Measurements from ENCODE around the gene RNF150.
A peak's percentile ranks its signal among the peaks of the same experiment; 100 is the strongest.

The RNF150 gene

DNA sequence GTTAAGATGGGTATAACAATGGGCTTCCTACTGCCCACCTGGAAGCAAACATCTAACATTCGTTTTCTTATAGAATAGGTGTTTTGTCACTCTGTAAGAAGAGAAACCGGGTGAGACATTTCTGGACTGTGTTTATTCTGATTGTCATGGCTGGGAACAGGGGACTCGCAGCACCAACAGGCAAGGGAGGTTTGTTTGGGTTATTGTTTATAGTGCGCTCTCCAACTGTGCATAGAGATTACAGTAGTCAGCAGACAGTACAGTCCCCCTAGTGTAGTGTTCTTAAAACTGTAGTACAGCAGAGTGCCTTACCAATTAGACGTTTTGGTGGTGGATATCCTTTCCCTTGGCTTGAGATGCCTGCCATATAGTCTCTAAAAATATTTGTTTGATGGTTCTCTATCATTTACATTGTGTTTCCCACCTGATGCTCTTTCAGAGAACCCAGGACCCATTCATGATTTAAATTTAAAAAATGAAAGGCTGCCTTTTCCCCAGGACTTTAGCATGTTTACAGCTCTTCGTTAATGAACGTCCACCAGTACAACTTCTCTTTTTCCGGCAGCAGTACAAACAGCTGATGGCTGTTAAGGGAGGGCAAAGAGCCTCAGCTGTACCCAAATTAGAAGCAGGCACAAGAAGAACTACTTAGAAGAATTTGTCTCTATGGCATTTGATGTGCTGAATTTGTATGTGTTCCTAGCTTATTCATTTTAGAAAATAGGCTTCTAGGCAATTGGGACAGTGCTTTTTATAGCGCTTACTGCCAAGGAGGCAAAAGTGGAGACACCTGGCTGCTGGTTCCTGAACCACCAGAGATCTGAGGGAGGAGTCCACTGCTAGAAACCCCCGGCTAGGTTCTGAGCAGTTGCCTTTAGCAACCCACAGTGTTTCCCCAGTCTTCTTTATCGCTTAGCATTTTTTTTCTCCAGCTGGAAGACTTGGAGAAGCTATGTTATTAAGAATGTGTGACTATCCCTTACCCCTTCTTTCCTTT is 1.0 kb upstream of the RNF150 start:
- peaks cover 33% of the 10 kb centered on the region for H3K4me1 Mint-ChIP-seq
- TF ChIP-seq, protein P1, sequence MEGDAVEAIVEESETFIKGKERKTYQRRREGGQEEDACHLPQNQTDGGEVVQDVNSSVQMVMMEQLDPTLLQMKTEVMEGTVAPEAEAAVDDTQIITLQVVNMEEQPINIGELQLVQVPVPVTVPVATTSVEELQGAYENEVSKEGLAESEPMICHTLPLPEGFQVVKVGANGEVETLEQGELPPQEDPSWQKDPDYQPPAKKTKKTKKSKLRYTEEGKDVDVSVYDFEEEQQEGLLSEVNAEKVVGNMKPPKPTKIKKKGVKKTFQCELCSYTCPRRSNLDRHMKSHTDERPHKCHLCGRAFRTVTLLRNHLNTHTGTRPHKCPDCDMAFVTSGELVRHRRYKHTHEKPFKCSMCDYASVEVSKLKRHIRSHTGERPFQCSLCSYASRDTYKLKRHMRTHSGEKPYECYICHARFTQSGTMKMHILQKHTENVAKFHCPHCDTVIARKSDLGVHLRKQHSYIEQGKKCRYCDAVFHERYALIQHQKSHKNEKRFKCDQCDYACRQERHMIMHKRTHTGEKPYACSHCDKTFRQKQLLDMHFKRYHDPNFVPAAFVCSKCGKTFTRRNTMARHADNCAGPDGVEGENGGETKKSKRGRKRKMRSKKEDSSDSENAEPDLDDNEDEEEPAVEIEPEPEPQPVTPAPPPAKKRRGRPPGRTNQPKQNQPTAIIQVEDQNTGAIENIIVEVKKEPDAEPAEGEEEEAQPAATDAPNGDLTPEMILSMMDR (IDR thresholded peaks at IDR 0.05): no peak
- DNase-seq: no peak
- no peaks in the 10 kb centered on the region for H3K36me3 Mint-ChIP-seq (ENCODE audit: low read depth)
- H3K27me3 Mint-ChIP-seq (ENCODE audit: low read depth, poor library complexity): peaks cover 59% of the 10 kb centered on the region
- H3K4me3 Mint-ChIP-seq: peak overlapping the region; percentile 96
- H3K9me3 Mint-ChIP-seq: no peaks in the 10 kb centered on the region
- H3K27ac Mint-ChIP-seq: no peak overlapping the region

DNA sequence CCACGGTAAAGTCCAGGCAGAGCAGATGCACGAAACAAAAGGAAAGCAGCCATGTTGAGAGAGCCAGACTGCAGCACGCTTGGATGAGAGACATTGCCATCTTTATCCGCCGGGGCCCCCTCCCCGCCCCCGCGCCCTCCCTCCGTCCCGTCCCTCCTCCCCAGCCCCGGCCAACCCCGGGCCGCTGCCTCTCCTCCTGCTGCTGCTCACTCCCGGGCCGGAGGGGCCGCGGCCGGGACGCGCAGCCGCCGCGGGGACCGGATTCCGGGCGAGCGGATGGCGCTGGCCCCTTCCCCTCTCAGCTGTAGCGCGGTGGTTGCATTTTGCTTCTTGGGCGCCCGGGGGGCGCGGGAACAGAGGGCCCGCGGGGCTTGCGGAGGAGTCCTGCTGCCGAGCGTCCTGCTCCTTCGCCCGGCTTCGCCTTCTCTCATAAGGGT is 542 bp downstream of the RNF150 start:
- Mint-ChIP-seq H3K36me3 (ENCODE audit: low read depth) (no peaks in the 10 kb centered on the region), H3K27ac (no peak overlapping the region), H3K9me3 (no peaks in the 10 kb centered on the region), H3K27me3 (ENCODE audit: low read depth, poor library complexity) (peaks cover 57% of the 10 kb centered on the region), H3K4me3 (peak overlapping the region; percentile 96), H3K4me1 (peaks cover 35% of the 10 kb centered on the region)
- TF ChIP-seq, protein P1 (IDR thresholded peaks at IDR 0.05): no peak
- peak; percentile 67 for DNase-seq

DNA sequence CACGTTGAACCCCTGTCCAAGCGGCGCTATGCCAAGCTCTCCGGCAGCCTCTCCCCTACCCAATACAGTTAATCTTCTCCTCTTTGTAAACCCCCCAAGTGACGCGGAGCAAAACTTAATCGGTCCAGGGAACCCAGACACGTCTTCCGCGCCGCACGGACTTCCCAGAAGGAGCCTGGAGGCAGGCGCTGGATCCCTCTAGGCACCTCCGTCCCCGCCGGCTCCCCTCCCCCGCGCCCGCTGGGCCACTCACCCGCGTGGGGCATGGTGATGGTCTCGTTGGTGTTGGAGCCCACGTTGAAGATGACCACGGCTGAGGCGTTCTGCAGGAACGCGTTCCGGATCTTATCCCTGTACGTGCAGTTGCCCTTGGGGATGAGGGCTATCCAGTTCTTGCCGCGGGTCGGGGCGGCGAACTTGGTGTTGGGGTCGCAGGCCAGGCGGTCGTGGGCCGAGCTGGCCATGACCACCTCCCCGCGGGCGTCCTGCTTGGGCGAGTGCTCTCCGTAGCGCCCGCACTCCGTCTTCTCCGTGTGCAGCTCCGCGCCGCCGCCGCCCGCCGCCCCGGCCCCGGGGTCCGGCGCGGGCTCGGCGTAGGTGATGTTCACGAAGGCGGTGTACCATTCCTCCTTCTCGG is 1.1 kb downstream of the RNF150 start:
- Mint-ChIP-seq H3K27ac (no peak overlapping the region), H3K4me1 (peaks cover 35% of the 10 kb centered on the region), H3K4me3 (peak overlapping the region; percentile 96), H3K9me3 (no peaks in the 10 kb centered on the region), H3K36me3 (ENCODE audit: low read depth) (no peaks in the 10 kb centered on the region), H3K27me3 (ENCODE audit: low read depth, poor library complexity) (peaks cover 52% of the 10 kb centered on the region)
- peak; percentile 54 for DNase-seq
- TF ChIP-seq, protein P1 (IDR thresholded peaks at IDR 0.05): no peak

DNA sequence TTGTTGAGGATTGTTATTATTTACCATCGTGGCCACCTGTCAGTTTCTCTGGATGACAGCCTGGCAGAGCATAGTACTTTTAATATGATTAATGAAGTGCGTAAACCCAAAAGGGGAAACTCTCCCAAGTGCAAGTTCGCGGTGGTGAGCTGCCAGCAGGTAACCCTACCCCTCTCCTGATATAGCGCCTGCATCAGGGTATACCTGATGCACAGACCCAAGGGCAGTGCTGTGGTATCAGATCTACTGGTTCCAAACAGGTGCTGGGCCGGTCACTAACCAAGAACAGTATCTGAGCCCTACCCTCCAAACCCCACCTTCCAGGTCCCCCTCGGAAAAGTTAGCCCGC is 1.6 kb downstream of the RNF150 start:
- TF ChIP-seq, protein P1 (IDR thresholded peaks at IDR 0.05): no peak
- H3K27me3 Mint-ChIP-seq (ENCODE audit: low read depth, poor library complexity): peaks cover 47% of the 10 kb centered on the region
- no peak overlapping the region for H3K27ac Mint-ChIP-seq
- H3K4me1 Mint-ChIP-seq: peaks cover 35% of the 10 kb centered on the region
- no peaks in the 10 kb centered on the region for H3K9me3 Mint-ChIP-seq
- no peak for DNase-seq
- peak overlapping the region; percentile 96 for H3K4me3 Mint-ChIP-seq
- H3K36me3 Mint-ChIP-seq (ENCODE audit: low read depth): no peaks in the 10 kb centered on the region

DNA sequence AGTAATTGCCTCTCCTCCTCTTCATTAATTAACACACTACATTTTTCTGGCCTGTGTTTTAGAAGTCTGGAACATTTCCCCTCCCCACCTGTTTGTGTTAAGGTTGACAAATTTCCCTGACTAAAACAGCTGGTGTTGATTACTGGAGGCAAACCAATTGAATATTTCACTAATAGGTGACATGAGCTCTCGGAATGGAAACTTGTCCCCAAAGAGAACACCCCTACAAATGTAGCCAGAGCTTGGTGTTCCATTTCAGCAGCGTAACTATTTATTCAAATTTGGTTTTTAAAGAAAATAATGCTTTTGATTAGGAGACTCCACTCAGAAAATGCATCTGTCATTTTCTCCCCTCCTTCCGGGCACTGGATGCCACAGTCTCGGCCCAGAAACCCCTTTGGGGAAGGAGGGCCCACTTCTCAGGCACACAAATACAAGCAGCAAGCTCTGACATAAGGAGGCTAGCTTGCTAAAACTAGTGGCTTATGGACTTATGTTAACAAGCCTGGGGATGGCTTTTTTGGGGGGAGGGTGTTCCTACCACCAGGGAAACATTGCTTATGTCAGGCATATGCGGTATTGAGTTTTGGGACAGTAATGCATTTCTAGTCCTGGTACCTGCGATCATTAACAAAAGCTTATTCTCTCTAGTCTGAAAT is 2.2 kb downstream of the RNF150 start:
- TF ChIP-seq, protein P1 (IDR thresholded peaks at IDR 0.05): no peak
- no peak for DNase-seq
- H3K27me3 Mint-ChIP-seq (ENCODE audit: low read depth, poor library complexity): peaks cover 45% of the 10 kb centered on the region
- peak overlapping the region; percentile 96 for H3K4me3 Mint-ChIP-seq
- no peak overlapping the region for H3K27ac Mint-ChIP-seq
- peaks cover 35% of the 10 kb centered on the region for H3K4me1 Mint-ChIP-seq
- H3K9me3 Mint-ChIP-seq: no peaks in the 10 kb centered on the region
- no peaks in the 10 kb centered on the region for H3K36me3 Mint-ChIP-seq (ENCODE audit: low read depth)
